HK-2 (cell line): Measurements from ENCODE around the gene GLMN.

ENCODE experiments used
- DNase-seq: peaks from one replicate; pipeline ENCODE4 v3.0.0-alpha.2; 2018; ENCODE audit not compliant: unreplicated experiment

Gene GLMN, protein sequence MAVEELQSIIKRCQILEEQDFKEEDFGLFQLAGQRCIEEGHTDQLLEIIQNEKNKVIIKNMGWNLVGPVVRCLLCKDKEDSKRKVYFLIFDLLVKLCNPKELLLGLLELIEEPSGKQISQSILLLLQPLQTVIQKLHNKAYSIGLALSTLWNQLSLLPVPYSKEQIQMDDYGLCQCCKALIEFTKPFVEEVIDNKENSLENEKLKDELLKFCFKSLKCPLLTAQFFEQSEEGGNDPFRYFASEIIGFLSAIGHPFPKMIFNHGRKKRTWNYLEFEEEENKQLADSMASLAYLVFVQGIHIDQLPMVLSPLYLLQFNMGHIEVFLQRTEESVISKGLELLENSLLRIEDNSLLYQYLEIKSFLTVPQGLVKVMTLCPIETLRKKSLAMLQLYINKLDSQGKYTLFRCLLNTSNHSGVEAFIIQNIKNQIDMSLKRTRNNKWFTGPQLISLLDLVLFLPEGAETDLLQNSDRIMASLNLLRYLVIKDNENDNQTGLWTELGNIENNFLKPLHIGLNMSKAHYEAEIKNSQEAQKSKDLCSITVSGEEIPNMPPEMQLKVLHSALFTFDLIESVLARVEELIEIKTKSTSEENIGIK

DNA sequence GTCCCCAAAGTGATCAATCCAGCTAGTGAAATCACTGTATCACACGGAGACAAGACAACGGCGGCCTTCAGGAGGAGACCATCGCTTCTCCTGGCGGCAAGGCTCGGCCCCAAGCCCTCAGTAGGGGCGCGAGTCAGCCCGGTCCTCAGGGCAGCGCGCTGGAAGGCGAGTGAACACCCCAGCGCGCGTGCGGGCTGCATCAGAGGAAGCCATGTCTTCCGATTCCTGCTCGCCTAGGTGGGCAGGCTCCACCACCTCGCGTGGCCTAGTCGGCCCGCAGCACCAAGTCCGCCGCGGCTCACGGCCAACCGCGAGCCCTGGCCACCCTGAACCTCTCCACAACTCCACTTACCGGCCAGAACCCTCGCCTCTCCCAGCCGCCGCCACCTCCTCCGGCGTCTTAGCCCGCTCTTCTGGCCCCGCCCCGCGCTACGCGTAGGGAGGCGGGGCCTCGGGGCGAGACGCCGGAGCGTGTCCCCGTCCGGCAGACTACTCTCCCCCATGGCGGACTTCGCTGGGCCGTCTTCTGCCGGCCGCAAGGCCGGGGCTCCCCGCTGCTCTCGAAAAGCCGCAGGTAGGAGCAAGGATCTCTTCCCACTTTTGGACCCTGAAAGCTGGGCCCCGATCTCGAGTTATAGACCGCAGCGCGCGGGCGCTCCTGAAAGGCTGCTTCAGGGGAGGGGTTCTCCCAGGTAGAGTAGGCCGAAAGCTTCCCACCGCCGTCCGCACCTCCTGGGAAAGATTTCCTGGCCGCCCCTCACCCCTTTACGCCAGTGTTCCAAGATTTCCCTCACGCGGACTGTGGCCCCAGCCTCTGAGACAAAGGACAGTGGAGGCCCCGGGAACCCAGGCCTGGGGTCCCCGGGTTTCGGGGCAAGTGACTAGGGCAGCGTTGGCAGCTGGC, at the start of gene GLMN, which contains the start of gene RPAP2:
TSS of gene GLMN (minus strand) at position 415 of the 904 bp plus-strand sequence. CDS start 988 bp downstream, outside the sequence.
TSS of gene RPAP2 (plus strand) at position 487 of the 904 bp plus-strand sequence. CDS start at position 502, 15 bp downstream.
- DNase-seq = peak; percentile 82

DNA sequence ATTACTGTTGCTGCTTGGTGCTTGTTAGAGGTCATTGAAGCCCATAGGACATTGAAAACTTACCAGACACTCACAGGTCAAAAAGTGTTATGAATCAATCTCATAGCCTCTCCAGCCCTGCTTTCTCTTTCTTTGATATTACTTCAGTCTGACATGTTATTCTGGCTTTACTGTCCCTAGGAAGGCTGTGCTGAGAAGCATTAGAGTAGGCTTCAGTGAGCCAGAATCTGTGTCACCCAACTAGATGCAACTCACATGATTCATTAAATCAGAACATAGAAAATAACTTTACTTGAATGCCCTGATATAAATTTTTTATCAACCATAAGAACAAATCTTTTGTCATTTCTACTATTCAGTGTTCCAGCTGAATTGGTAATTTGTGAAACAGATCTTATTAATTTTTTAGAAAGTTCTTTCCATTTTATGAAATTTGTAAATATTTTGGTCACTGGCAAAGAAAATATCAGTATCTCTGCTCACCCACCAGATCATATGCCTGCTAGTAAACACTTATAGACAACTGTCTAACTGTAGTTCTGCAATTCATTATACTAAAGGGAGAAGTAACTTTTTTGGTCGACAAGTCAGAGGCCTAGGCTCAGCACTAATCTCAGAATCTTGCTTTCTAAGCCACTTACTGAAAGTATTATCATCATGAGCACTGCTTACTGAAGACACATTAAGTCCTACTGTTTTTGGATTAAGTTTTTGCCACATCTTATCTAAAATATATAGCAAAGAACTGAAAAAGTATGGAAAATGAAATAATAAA, 48.3 kb upstream of the GLMN start:
- no peak for DNase-seq

DNA sequence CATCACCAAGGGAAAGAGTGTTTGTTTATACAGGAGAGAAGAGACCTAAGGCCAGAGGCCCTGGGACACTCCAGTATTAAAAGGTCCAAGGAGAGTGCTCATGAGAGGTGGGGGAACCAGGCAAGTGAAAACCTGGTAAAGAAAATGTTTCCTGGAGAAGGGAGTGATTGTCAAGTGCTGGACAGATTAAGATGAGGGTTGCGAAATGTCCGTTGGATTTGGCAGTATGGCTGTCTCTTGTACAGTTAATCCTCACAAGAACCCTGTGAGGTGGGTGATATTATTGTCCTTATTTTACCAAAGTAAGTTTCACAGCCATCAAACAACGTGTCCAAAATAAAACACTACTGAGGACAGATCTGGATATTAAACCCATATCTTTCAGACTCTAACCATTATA, 44.3 kb upstream of the GLMN start:
- no peak for DNase-seq

DNA sequence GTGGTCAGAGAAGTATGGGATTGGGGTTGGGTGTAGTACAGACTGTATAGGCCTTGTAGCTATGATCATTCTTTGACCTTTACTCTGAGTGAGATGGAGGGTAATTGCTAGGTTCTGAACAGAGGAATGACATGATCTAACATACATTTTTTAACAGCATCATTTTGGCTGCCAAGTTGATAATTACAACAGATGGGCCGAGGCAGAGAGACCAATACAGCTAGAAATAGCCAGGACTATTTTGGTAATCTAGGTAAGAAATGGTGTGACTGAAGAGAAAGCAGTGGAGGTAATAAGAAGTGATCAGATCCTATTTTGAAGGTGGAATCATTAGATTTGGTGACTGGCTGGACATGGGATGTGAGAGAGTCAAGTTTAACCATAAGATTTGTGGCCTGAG, 43.6 kb upstream of the GLMN start:
- no peak for DNase-seq

DNA sequence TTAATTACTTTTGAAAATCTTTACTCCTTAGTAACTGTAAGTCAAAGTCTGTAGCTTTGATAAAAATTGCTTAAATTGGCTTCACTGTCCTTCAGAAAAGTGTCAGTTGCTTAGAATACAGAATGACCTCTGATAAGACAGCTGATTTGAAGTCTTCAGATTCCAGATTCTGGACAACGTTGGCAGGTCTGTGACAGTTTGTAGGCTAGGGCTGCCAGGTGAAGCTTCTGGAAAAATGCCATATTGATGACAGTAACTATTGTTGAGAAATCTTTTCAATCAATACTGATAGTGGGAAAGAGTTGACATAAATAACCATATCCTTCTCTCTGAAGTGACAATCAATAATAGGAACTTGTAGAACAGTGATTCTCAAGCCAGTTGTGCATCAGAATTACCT, 41.4 kb upstream of the GLMN start:
- DNase-seq = no peak

DNA sequence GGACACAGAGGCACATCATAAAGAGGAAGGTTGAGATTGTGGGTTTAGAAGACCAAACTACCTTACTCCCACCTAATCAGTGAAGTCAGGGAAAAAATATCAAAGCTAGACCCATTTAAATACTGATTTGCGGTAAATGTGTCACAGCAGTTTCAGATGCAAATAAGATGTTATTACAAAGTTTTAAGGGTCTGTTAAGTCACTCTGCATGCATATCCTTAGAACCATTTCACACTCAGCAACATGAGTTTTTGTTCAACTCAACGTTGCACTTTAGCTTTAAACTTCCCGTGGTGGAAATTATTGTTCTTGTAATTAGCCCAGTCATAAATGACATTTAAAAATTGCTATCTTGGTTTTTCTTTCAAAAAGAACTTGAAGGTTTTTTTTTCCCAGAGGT, 34.9 kb upstream of the GLMN start:
- DNase-seq = no peak

DNA sequence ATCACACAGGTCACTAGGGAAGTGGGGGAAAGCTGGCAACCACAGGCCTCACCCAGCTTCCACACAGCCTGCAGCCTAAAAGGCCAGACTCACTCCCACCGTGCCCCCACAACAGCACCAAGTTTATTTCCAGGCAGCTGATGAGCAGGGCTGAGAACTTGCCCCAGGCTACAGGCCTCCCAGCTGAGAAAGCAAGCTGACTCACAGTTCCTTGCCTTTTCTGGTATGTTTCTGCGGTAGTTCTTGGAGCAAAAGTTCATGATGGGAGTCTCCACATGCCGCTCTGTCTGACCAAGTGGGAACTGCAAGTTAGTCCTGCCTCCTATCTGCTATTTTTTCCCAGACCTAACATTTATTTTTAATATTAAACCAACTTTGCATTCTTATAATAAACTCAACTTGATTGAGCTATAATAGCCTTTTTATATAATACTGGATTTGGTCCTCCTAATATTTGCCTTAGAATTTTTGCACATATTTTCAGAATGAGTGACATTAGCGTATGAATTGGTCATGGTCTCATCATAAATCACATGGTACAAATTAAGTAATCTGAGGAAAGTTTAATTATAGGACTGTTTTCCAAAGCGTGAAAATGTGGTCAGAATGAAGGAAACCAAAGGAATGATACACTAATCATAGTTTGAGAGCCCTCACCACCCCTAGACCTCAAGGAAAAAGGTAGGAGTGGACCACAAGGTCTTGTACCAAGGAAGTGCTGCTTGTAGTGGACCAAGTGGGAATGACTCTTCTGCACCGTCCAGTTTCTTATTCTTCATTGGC, 30.8 kb upstream of the GLMN start:
- DNase-seq = no peak

DNA sequence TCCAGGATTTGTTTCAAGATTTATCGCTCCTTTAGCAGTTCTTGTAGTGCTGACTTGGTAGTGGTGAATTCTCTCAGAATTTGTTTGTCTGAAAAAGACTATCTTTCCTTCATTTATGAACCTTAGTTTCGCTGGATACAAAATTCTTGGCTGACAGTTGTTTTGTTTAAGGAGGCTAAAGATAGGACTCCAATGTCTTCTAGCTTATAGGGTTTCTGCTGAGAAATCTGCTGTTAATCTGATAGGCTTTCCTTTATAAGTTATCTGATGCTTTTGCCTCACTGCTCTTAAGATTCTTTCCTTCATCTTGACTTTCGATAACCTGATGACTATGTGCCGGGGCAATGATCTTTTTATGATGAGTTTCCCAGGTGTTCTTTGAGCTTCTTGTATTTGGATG, 29.0 kb upstream of the GLMN start:
- DNase-seq = no peak

DNA sequence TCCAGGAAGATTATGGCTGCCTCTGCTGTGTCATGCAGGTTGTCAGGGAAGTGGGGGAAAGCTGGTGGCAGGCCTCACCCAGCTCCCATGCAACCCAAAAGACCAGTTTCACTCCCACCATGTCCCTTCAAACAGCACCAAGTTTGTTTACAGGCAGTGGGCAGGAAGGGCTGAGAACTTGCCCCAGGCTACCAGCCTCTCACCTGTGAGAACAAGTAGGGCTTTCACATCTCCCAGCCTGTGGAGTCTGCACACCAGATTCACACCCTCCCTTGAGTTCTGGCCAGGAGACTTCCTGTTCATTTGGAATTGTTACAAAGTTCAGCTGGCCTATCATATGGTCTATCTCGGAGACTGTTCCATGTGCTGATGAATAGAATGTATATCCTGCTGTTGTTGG, 27.9 kb upstream of the GLMN start:
- no peak for DNase-seq

DNA sequence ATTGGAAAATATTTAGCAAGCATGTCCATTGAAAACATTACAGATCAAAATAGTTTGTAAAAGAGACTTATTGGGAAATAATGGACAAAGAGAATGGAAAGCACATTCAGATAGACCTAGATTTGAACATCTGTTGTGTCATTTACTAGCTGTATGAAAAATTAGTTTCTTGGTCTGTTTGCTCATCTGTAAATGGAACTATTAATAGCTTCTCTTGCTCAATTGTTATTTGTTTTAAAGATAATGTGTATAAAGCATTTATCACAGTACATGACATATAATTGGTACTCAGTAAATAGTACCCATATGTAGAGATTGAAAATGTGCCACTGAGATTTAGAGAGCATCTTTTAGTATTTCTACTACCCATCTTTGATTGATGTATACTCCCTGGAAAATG, 26.0 kb upstream of the GLMN start:
- no peak for DNase-seq

DNA sequence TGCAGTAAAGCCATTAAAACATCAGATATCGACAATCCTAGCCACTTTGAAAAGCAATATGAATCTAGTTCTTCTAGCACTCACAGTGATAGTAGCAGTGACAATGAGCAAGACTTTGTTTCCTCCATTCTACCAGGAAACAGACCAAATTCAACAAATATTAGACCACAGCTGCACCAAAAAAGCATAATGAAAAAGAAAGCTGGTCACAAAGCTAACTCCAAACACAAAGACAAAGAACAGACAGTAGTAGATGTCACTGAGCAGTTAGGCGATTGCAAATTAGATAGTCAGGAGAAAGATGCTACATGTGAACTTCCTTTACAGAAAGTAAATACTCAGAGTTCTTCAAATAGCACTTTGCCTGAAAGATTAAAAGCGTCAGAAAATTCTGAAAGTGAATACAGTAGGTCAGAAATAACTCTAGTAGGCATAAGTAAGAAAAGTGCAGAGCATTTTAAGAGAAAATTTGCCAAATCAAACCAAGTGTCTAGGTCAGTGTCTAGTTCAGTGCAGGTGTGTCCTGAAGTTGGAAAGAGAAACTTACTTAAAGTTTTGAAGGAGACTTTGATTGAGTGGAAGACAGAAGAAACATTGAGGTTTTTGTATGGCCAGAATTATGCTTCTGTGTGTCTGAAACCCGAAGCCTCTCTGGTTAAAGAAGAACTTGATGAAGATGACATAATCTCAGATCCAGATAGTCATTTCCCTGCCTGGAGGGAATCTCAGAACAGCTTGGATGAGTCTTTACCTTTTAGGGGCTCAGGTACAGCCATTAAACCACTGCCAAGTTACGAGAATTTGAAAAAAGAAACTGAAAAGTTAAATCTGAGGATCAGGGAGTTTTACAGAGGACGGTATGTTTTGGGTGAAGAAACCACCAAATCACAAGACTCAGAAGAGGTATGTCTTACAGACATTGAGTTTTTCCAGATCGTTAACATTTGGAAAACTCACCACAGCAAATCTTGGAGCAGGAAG, 25.0 kb upstream of the GLMN start:
- no peak for DNase-seq

DNA sequence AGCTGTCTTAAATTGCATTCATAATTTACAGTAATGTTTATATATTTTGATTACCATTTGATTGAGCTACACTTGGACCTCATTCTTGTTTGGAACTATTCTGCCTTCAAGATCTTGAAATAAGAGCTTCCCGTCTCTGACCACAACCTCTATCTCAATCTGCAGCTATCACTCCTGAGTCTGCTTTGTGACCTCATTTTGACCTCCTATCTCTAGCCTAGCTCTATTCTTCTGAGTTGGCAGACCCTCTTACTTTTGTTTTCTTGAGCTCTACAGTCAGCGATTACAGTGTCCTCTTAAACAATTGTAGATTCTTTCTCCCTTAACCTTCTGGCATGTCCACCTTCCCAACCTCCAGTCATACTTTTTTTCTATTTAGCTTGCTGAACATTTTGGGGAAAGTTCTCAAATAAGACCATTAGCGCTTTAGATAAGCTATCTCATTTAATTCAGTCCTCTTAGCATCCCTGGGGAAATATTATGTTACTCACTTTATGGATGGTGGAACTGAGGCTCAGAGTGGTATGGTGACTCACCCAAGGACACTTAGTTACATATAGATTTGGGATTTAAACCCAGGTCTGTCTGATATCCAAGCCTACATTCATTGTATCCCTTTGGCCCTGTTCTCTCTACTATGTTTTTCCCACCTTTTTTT, 19.2 kb upstream of the GLMN start:
- no peak for DNase-seq

DNA sequence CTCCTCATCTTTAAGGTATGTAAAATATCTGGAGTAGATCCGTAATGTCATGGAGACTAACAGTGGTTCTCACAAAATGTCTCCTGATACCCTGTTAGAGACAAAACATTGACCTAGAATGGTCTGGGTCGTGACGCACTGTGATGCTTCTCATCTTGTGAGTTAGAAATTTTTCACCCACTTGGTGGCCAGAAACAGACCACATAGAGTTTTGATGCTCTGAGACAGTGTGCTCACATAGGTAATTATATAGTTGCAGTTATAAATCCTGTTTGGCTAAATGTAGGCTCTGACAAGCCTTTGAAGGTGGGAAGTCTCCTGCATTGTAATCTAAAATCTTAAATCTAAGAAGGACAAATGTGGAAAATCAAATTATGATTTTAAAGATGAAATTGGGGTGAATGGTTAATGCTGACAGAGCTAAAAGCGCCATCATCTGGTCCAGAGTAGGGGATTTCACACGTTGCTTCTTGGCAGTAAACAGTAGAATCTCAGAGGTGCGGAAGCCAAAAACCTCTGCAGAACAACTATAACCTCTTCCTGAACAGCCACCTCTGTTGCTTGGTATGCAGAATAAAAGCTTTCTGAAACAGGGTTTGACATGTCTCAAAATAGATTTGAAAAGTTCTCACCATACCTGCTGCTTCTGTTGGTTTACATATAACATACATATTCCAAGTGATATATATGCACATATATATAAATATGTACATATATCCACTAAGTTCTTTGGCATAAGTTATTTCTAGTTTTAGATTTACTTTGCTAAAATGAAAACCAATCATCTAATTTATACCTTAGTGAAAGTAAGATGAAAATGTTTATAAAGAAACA, 17.2 kb upstream of the GLMN start:
- DNase-seq = no peak

DNA sequence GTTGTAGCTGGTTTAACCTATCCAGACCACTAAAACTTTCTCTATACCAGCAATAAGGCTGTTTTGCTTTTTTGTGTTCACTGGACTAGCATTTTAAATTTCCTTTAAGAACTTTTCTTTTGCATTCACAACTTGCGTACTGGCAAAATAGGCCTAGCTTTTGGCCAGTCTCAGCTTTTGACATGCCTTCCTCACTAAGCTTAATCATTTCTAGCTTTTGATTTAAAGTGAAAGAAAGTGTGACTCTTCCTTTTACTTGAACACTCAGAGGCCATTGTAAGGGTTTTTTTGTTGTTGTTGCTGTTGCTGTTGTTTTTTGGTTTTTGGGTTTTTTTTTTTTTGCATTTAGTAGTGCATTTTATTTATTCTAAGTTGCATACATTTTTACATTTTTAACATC, 15.2 kb upstream of the GLMN start:
- no peak for DNase-seq

DNA sequence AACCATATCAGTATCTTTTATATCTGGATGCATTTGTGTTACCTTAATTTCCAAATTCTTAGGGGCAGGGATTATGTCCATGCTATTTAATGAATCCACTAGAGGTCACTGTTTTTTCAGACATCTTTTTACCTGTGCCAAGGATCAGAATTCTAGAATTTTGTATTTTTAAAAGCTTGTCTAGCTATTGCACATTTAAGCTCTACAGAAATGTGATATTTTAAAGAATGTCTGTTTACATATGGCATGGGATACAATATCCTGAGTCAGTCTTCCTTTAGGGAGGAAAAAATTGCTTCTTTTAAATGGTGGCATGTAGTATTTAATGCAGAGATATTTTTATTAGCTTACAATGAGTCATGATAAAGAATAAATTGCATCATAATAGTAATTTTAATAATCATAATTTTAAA, 11.4 kb upstream of the GLMN start:
- no peak for DNase-seq

DNA sequence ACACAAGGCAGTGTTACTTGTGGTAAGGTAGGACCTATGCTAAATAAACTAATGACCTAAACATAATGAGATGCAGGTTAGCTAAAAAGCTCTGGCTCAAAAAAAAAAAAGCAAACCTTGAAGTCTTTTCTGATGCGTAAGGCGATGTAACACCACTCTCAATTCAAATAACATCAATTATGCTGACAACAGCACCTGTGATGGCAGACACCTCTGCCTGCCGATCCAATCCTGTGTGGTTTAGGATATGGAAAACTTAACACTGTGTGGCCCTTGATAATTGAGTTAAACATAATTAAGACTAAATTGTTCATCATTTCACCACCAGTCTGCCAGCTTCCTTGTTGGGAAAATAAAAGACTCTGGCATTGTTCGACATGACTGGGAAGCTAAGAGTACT, 9.2 kb upstream of the GLMN start:
- DNase-seq = no peak

DNA sequence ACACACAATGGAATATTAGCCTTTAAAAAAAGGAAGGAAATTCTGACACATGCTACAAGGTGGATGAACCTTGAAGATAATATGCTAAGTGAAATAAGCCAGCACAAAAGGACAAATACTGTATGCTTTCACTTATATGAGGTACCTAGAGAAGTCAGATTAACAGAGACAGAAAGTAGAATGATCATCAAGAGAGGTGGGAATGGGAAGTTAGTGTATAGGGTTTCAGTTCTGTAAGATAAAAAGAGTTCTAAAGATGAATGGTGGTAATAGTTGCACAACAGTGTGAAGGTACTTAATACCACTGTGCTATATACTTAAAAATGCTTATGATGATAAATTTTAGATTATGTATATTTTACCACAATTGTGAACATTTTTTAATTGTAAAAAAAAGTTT, 7.2 kb upstream of the GLMN start:
- DNase-seq = no peak

DNA sequence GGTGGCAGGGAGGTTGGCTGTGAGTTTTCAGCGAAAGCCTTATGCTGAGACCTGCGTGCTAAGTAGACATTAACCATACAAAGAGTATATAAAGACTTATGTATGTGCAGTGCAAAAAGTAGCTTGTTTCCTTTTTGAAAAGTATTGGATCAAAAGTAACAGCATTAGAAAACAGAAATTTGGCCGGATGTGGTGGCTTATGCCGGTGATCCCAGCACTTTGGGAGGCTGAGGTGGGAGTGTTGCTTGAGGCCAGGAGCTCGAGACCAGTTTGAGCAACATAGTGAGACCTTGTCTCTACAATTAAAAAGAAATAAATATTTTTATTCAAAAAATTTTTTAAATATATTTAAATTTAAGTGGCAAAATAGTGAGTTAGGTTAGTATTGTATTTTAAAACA, 2.2 kb upstream of the GLMN start:
- no peak for DNase-seq
